ENCODE results near the gene SPRY4. TPM values are rescaled to one million over a fixed set of nuclear protein-coding genes. Genes with fewer than 3 reads are reported as not detected.

The SPRY4 gene
- total and polyA plus RNA-seq, 2 of the 4 experiments (the other 2 are of a cell fraction), result 8.4 to 21.0 TPM

- no peak for TF ChIP-seq CTCF (conservative IDR thresholded peaks at IDR 0.05; ENCODE audit: low read depth, low read length)
- peak; percentile 91; the same call in 1 of the 2 replicates for TF ChIP-seq MXI1 (IDR thresholded peaks at IDR 0.05; ENCODE audit: borderline replicate concordance, low read depth, low read length)
Measured at GRCh38 chr5:142322747-142323479, 1.9 kb downstream of the SPRY4 start (continued).

Data from IMR-90 (cell line).